ENCODE results near the gene ZC3H4.

GRCh38 chr19:47158879-47159503 lies 45.4 kb upstream of the ZC3H4 start:
- TF ChIP-seq, protein P1, sequence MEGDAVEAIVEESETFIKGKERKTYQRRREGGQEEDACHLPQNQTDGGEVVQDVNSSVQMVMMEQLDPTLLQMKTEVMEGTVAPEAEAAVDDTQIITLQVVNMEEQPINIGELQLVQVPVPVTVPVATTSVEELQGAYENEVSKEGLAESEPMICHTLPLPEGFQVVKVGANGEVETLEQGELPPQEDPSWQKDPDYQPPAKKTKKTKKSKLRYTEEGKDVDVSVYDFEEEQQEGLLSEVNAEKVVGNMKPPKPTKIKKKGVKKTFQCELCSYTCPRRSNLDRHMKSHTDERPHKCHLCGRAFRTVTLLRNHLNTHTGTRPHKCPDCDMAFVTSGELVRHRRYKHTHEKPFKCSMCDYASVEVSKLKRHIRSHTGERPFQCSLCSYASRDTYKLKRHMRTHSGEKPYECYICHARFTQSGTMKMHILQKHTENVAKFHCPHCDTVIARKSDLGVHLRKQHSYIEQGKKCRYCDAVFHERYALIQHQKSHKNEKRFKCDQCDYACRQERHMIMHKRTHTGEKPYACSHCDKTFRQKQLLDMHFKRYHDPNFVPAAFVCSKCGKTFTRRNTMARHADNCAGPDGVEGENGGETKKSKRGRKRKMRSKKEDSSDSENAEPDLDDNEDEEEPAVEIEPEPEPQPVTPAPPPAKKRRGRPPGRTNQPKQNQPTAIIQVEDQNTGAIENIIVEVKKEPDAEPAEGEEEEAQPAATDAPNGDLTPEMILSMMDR (IDR thresholded peaks at IDR 0.05), result no peak
- no peak for TF ChIP-seq POLR2A (IDR thresholded peaks at IDR 0.05)

All from adrenal gland (tissue), 5 donors.